OCI-LY1 (cell line): ENCODE measurements around the gene CACNA1B.

ENCODE experiments used
- H2AFZ ChIP-seq: fragments of 200-600 bp; sonication (generic), shearing (Covaris generic); 2 replicates; pipeline ENCODE4 v1.6.0; 2014; ENCODE audit warnings: antibody characterized with exemption, mild to moderate bottlenecking, low read length
- H3F3A ChIP-seq: fragments of 200-600 bp; sonication (generic), shearing (Covaris generic); 2 replicates; pipeline ENCODE4 v1.6.0; 2014; ENCODE audit warnings: mild to moderate bottlenecking, antibody characterized with exemption, low read length, moderate library complexity; ENCODE audit not compliant: insufficient read depth
- H3K27ac ChIP-seq: fragments of 200-600 bp; sonication (generic); 2 replicates; pipeline ENCODE4 v1.5.1; 2014; ENCODE audit warnings: low read length, mixed run types, mild to moderate bottlenecking, low read depth; ENCODE audit not compliant: poor library complexity, severe bottlenecking
- H3K27me3 ChIP-seq: fragments of 200-600 bp; sonication (generic); 2 replicates; pipeline ENCODE4 v1.6.0; 2014; ENCODE audit warnings: antibody characterized with exemption, mild to moderate bottlenecking, low read length, moderate library complexity; ENCODE audit not compliant: insufficient read depth
- H3K36me3 ChIP-seq: fragments of 200-600 bp; sonication (generic); 2 replicates; pipeline ENCODE4 v1.6.1; 2014; ENCODE audit warnings: mild to moderate bottlenecking, antibody characterized with exemption, low read length, moderate library complexity, mixed read lengths; ENCODE audit not compliant: insufficient read depth
- H3K4me1 ChIP-seq: fragments of 200-600 bp; sonication (generic); 2 replicates; pipeline ENCODE4 v1.5.1; 2014; ENCODE audit warnings: mild to moderate bottlenecking, low read length, moderate library complexity; ENCODE audit not compliant: insufficient read depth, severe bottlenecking
- H3K4me2 ChIP-seq: fragments of 200-600 bp; sonication (generic), shearing (Covaris generic); 2 replicates; pipeline ENCODE4 v1.6.1; 2014; ENCODE audit warnings: low read length
- H3K4me3 ChIP-seq: fragments of 200-600 bp; sonication (generic); 2 replicates; pipeline ENCODE4 v1.5.1; 2014; ENCODE audit warnings: low read length, low read depth, mild to moderate bottlenecking, mixed read lengths; ENCODE audit not compliant: poor library complexity, severe bottlenecking
- H3K79me2 ChIP-seq: fragments of 200-600 bp; shearing (Covaris generic); 2 replicates; pipeline ENCODE4 v1.6.1; 2016; ENCODE audit warnings: mixed run types, low read length, mixed read lengths; ENCODE audit not compliant: insufficient read depth
- H3K9ac ChIP-seq: fragments of 200-600 bp; sonication (generic), shearing (Covaris generic); 2 replicates; pipeline ENCODE4 v1.6.1; 2014; ENCODE audit warnings: mild to moderate bottlenecking, low read length, mixed read lengths
- H3K9me2 ChIP-seq: fragments of 200-600 bp; sonication (generic), shearing (Covaris generic); 2 replicates; pipeline ENCODE4 v1.6.1; 2014; ENCODE audit warnings: low read depth, mild to moderate bottlenecking, low read length, mixed read lengths
- H3K9me3 ChIP-seq: fragments of 200-600 bp; shearing (Covaris generic); 2 replicates; pipeline ENCODE4 v1.6.1; 2014; ENCODE audit warnings: low read length, mixed read lengths
- H4K20me1 ChIP-seq: fragments of 200-600 bp; sonication (generic), shearing (Covaris generic); 2 replicates; pipeline ENCODE4 v1.6.0; 2016; ENCODE audit warnings: mild to moderate bottlenecking, low read length; ENCODE audit not compliant: insufficient read depth
- EZH2 ChIP-seq: fragments of 200-600 bp; sonication (generic), shearing (Covaris generic); IDR thresholded peaks from 2 replicates; pipeline ENCODE4 v1.8.0; 2017; ENCODE audit warnings: borderline replicate concordance, mixed run types, mild to moderate bottlenecking, antibody characterized with exemption, low read length, moderate library complexity, mixed read lengths
- TF ChIP-seq, protein P1 (sequence below): fragments of 200-600 bp; sonication (generic), shearing (Covaris generic); IDR thresholded peaks from 2 replicates; pipeline ENCODE4 v1.5.1; 2017; ENCODE audit warnings: mild to moderate bottlenecking, antibody characterized with exemption, low read length, moderate library complexity, mixed read lengths

CACNA1B gene

DNA sequence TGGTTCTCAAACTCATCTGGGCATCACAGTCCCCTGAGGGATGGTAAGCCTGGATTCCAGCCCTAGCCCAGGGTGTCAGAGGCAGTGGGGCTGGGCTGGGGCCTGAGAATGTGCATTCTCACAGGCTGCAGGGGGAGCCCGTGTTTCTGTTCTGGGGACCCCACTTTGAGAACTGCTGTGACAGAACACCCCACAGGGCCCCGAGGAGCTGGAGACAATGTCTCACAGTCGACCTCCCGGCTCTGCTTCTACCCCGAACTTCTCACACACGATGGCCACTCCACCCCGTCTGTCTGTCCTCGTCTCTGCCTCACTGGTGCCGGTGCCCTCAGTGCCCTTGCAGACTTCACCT lies 130.0 kb downstream of the CACNA1B start:
- no peaks in the 10 kb centered on the region for H3F3A ChIP-seq
- H4K20me1 ChIP-seq, result no peaks in the 10 kb centered on the region
- no peaks in the 10 kb centered on the region; the same call in 1 of the 2 replicates for H3K27me3 ChIP-seq
- H3K27ac ChIP-seq, result no peak overlapping the region
- no peaks in the 10 kb centered on the region for H3K9me3 ChIP-seq
- no peak overlapping the region for H2AFZ ChIP-seq
- H3K4me1 ChIP-seq, result no peaks in the 10 kb centered on the region
- H3K4me2 ChIP-seq, result no peak overlapping the region
- H3K9ac ChIP-seq, result no peak overlapping the region
- TF ChIP-seq EZH2, result no peak
- TF ChIP-seq, protein P1, sequence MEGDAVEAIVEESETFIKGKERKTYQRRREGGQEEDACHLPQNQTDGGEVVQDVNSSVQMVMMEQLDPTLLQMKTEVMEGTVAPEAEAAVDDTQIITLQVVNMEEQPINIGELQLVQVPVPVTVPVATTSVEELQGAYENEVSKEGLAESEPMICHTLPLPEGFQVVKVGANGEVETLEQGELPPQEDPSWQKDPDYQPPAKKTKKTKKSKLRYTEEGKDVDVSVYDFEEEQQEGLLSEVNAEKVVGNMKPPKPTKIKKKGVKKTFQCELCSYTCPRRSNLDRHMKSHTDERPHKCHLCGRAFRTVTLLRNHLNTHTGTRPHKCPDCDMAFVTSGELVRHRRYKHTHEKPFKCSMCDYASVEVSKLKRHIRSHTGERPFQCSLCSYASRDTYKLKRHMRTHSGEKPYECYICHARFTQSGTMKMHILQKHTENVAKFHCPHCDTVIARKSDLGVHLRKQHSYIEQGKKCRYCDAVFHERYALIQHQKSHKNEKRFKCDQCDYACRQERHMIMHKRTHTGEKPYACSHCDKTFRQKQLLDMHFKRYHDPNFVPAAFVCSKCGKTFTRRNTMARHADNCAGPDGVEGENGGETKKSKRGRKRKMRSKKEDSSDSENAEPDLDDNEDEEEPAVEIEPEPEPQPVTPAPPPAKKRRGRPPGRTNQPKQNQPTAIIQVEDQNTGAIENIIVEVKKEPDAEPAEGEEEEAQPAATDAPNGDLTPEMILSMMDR, result no peak
- H3K36me3 ChIP-seq, result no peaks in the 10 kb centered on the region
- H3K4me3 ChIP-seq, result no peak overlapping the region
- H3K9me2 ChIP-seq, result no peaks in the 10 kb centered on the region
- no peaks in the 10 kb centered on the region for H3K79me2 ChIP-seq

DNA sequence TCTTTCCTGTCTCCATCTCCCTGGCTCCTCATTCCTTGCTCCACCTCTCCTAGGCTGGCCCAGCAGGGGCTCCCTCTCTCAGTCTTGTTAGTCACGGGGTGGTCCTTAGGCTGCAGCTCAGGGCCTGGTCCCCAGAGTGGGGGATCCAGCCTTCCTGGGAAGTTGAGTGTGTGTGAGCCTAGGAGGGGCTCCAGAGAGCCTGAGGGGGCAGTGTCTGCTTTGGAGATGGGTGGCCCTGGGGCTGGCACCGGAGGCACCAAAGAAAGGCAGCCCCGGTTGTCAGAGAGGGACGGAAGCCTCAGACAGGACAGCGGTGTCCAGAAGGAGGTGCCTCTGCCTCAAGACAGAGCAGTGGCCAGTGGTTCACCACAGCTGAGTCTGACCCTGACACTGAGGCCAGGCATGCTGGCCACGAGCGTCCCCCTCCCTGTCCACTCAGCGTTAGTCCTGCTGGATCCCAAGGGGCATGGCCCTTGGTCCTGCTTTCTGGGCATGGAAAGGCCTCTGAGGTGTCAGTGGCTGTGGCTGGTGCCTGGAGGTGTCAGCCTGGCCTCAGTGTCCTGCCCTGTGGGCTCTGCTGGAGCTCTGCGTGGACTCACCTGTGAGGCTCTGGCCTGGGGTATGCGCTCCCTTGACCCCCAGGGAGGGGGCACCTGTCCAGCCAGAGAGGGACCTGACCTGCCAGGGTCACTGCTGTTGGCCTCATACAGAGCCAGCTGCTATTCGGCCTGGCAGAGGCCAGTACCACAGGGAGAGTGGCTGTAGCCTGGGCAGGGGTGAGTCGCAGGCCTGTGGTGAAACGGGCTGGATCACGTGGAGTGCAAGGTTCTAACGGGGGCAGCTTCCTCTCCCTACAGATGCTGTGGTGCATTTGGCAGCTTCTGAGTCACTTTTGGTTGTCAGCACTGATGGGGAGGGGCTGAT lies 130.6 kb downstream of the CACNA1B start:
- Histone ChIP-seq H3K27ac (no peak overlapping the region), H3K4me1 (no peaks in the 10 kb centered on the region), H3K36me3 (no peaks in the 10 kb centered on the region), H3K4me3 (no peak overlapping the region), H3K9me3 (no peaks in the 10 kb centered on the region), H3K27me3 (no peaks in the 10 kb centered on the region; the same call in 1 of the 2 replicates), H3F3A (no peaks in the 10 kb centered on the region), H3K9me2 (no peaks in the 10 kb centered on the region), H3K4me2 (no peak overlapping the region), H3K79me2 (no peaks in the 10 kb centered on the region), H2AFZ (no peak overlapping the region), H4K20me1 (no peaks in the 10 kb centered on the region), H3K9ac (no peak overlapping the region)
- TF ChIP-seq EZH2, result no peak
- TF ChIP-seq, protein P1, result no peak

DNA sequence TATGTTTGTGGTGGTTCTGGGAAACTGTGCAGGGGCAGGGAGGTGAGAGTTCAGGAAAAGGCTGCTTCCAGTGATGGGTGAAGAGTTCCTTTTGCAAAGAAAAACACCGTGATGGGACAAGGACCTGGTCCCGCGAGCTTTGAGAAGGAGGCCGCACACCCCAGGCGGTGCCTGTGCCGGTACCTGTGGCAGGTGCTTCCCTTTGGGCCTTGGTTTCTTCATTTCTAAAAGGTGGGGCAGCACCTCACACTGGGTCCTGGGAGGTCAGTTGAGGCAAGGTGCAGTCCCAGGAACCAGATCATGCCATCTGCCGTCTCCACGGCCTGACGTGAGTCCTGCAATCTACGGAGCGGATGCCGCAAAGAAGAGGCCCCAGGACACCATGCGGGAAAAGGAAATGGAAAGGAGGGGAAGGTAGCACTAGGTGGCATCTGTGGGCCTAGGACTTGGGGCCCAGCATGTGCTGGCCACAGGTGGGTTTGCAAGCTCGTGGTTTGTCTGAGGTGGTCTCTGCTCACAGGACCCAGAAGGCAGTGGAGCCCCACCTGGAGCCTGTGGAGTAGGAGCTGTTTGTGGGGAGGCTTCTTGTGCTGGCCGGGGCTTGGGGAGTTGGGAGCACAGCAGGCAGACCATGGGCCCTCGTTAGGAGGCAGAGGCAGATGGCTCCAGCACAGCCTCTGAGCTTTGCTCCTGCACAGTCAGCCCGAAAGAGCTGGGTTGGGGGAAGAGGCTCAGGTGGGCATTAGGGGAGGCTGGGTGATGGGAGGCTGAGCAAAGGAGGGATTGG lies 131.6 kb downstream of the CACNA1B start:
- Histone ChIP-seq H3K36me3 (no peaks in the 10 kb centered on the region), H3K79me2 (no peaks in the 10 kb centered on the region), H3K4me3 (no peak overlapping the region), H3K9ac (no peak overlapping the region), H3K4me1 (no peaks in the 10 kb centered on the region), H2AFZ (no peak overlapping the region), H3K9me2 (no peaks in the 10 kb centered on the region), H3K27me3 (no peaks in the 10 kb centered on the region; the same call in 1 of the 2 replicates), H3F3A (no peaks in the 10 kb centered on the region), H3K4me2 (no peak overlapping the region), H3K27ac (no peak overlapping the region), H3K9me3 (no peaks in the 10 kb centered on the region), H4K20me1 (no peaks in the 10 kb centered on the region)
- TF ChIP-seq, protein P1, result no peak
- no peak for TF ChIP-seq EZH2
